ENCODE measurements around the gene PTOV1. TPM values are rescaled to one million over a fixed set of nuclear protein-coding genes. Genes with fewer than 3 reads are reported as not detected.
A peak's percentile ranks its signal among the peaks of the same experiment; 100 is the strongest.

PTOV1 gene
- total and polyA plus RNA-seq, 10 of the 15 experiments (the other 5 are each of a cell fraction or from before 2014, with no cell fraction given) = 3.2 to 83.5 (median 22.3) TPM

DNA sequence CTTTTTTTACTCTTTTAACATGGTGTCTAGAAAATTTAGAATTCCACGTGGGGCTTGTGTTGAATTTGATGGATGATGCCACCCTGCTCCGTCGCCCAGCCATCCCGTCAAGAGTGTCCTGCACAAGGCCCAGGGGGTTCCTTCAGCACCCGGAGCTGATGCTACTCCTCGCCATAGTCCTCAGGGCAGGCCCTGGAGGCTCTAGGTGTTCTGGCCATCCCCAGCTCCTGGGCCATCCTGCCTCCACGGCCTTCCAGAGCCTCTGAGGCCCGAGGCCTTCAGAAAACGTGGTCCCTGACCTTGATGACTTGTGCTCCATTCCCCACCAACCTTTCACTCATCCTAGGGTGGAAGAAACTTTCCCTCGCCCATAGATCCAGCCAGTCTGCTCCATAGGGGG is 22.9 kb downstream of the PTOV1 start:
- Histone ChIP-seq H3K9ac (ENCODE audit: control insufficient read depth, insufficient read depth, low read length) (no peak overlapping the region), H3K36me3 (ENCODE audit: control insufficient read depth in 2 of 2, insufficient read depth in 2 of 2, low read length in 1 of 2) (no peaks in the 10 kb centered on the region; a peak in 2 of 4 replicates), H2AFZ (ENCODE audit: control insufficient read depth, low read depth, low read length) (no peak overlapping the region), H3K9me3 (replicated peaks; ENCODE audit: control insufficient read depth, insufficient read depth, low read length) (no peaks in the 10 kb centered on the region), H3K79me2 (ENCODE audit: control insufficient read depth, insufficient read depth, low read length) (peaks cover 27% of the 10 kb centered on the region), H3K4me2 (ENCODE audit: control insufficient read depth, insufficient read depth) (no peak overlapping the region), H3K4me3 (no peak overlapping the region), H4K20me1 (ENCODE audit: control insufficient read depth, insufficient read depth) (no peaks in the 10 kb centered on the region), H3K27ac (ENCODE audit: control insufficient read depth, insufficient read depth) (no peak overlapping the region), H3K4me1 (ENCODE audit: control insufficient read depth, insufficient read depth, low read length) (peaks cover 27% of the 10 kb centered on the region), H3K27me3 (replicated peaks in 1 of 2; ENCODE audit: control insufficient read depth in 2 of 2, insufficient read depth in 2 of 2, low read length in 1 of 2) (no peaks in the 10 kb centered on the region)
- ChIA-PET CTCF (no interaction called here), POLR2A (interaction anchor here (0.7 kb wide), 1 partner anchor 207 kb away, joined by 3 read pairs; no protein-coding TSS in a partner anchor), RAD21 (ENCODE audit: unreplicated experiment) (no interaction called here), SMC1A (ENCODE audit: uncharacterized antibody, unreplicated experiment) (no interaction called here)
- DNase-seq (ENCODE audit: low read depth, low spot score) (no peak), ATAC-seq (no peak), FAIRE-seq (no peak)
- BruUV-seq (replicated peaks) = no TSS peak
- 95% methylated on average over 10 of the region's 10 CpGs for WGBS (ENCODE audit: insufficient coverage, insufficient replicate concordance, low lambda C conversion rate, missing lambda C conversion rate)
- no peak for TF ChIP-seq YY1 (IDR thresholded peaks at IDR 0.05; ENCODE audit: low read depth, low read length)
- no peak for TF ChIP-seq MEF2B (IDR thresholded peaks at IDR 0.05; ENCODE audit: partially characterized antibody, poor library complexity, severe bottlenecking)
- TF ChIP-seq ZBED1 (IDR thresholded peaks at IDR 0.05; ENCODE audit: borderline replicate concordance) = no peak
- TF ChIP-seq JUNB (IDR thresholded peaks at IDR 0.05) = no peak
- no peak for TF ChIP-seq SMC3 (IDR thresholded peaks at IDR 0.05; ENCODE audit: borderline replicate concordance, low read length)
- in situ Hi-C loops (cut with MboI) = no loop called here
- intact Hi-C loops (cut with micrococcal nuclease; ENCODE audit: unreplicated experiment) = loop anchor here (5.0 kb wide), 1 partner anchor 387 kb away; the partner anchor contains the start of gene RPL13A

DNA sequence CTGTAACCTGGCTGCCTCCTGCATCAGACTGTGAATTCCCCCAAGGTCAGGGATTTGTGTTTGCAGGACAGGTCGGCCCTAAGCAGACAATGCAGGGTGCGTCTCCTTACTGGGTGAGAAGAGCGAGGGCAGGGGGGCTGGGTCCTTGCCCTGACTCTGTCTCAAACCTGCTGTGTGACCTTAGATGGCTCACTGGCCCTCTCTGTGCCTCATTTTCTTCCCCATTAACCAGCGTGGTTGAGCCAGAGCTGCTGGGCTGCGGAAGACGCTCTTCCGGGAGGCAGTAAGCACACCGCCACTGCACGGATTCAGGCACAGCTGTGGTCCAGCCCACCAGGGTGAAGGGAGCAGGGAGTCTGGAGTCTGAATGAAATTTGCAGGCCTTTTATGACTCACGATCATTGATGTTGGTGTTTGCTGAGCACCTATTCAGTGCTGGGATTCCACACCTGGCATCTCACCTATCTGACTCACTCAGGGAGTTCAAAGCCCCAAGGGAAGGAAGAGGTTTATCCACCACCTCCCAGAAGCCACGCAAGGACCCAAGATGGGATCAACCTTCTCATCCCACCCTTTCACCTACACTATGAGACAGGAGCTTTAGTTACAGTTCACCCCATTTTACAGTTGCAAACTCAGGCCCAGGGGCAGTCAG is 23.7 kb downstream of the PTOV1 start:
- Histone ChIP-seq H3K36me3 (ENCODE audit: control insufficient read depth in 2 of 2, insufficient read depth in 2 of 2, low read length in 1 of 2) (no peaks in the 10 kb centered on the region; a peak in 2 of 4 replicates), H3K79me2 (ENCODE audit: control insufficient read depth, insufficient read depth, low read length) (peaks cover 27% of the 10 kb centered on the region), H3K27ac (ENCODE audit: control insufficient read depth, insufficient read depth) (no peak overlapping the region), H3K27me3 (replicated peaks in 1 of 2; ENCODE audit: control insufficient read depth in 2 of 2, insufficient read depth in 2 of 2, low read length in 1 of 2) (no peaks in the 10 kb centered on the region), H2AFZ (ENCODE audit: control insufficient read depth, low read depth, low read length) (no peak overlapping the region), H3K4me3 (peak overlapping the region; percentile 90; the same call in 1 of the 2 replicates), H3K9me3 (replicated peaks; ENCODE audit: control insufficient read depth, insufficient read depth, low read length) (no peaks in the 10 kb centered on the region), H4K20me1 (ENCODE audit: control insufficient read depth, insufficient read depth) (no peaks in the 10 kb centered on the region), H3K4me1 (ENCODE audit: control insufficient read depth, insufficient read depth, low read length) (peaks cover 30% of the 10 kb centered on the region), H3K4me2 (ENCODE audit: control insufficient read depth, insufficient read depth) (peak overlapping the region; percentile 87), H3K9ac (ENCODE audit: control insufficient read depth, insufficient read depth, low read length) (peak overlapping the region; percentile 84)
- no peak for DNase-seq (ENCODE audit: low read depth, low spot score)
- intact Hi-C loops (cut with micrococcal nuclease; ENCODE audit: unreplicated experiment) = loop anchor here (5.0 kb wide), 2 partner anchors 53 to 387 kb away; partner anchors contain the start of genes ATF5, NUP62 and RPL13A
- RAD21 ChIA-PET (ENCODE audit: unreplicated experiment) = no interaction called here
- in situ Hi-C loops (cut with MboI) = loop anchor here (25.0 kb wide), 1 partner anchor 1237 kb away; the partner anchor contains the start of genes CA11 and DBP
- no peak for FAIRE-seq
- 87% methylated on average over 11 of the region's 11 CpGs for WGBS (ENCODE audit: insufficient coverage, insufficient replicate concordance, low lambda C conversion rate, missing lambda C conversion rate)
- BruUV-seq (replicated peaks) = no TSS peak
- POLR2A ChIA-PET = no interaction called here
- no peak for ATAC-seq
- SMC1A ChIA-PET (ENCODE audit: uncharacterized antibody, unreplicated experiment) = no interaction called here
- CTCF ChIA-PET = no interaction called here
- TF ChIP-seq SUPT20H (IDR thresholded peaks at IDR 0.05; ENCODE audit: borderline replicate concordance, control insufficient read depth, low read depth, low read length) (no peak), NFYA (IDR thresholded peaks at IDR 0.05; ENCODE audit: borderline replicate concordance, low read depth, low read length) (no peak), RCOR1 (conservative IDR thresholded peaks at IDR 0.05; ENCODE audit: low read depth, low read length) (no peak), EZH2 (IDR thresholded peaks at IDR 0.05; ENCODE audit: borderline replicate concordance, control insufficient read depth, low read depth, low read length) (no peak), MTA2 (IDR thresholded peaks at IDR 0.05; ENCODE audit: low read depth) (no peak), CHD2 (IDR thresholded peaks at IDR 0.05; ENCODE audit: borderline replicate concordance, low read depth, low read length) (no peak), SUZ12 (IDR thresholded peaks at IDR 0.05; ENCODE audit: unreplicated experiment) (no peak), IKZF1 (conservative IDR thresholded peaks at IDR 0.05) (no peak), CBX5 (IDR thresholded peaks at IDR 0.05; ENCODE audit: low read depth) (no peak)
- TF ChIP-seq, protein P1, sequence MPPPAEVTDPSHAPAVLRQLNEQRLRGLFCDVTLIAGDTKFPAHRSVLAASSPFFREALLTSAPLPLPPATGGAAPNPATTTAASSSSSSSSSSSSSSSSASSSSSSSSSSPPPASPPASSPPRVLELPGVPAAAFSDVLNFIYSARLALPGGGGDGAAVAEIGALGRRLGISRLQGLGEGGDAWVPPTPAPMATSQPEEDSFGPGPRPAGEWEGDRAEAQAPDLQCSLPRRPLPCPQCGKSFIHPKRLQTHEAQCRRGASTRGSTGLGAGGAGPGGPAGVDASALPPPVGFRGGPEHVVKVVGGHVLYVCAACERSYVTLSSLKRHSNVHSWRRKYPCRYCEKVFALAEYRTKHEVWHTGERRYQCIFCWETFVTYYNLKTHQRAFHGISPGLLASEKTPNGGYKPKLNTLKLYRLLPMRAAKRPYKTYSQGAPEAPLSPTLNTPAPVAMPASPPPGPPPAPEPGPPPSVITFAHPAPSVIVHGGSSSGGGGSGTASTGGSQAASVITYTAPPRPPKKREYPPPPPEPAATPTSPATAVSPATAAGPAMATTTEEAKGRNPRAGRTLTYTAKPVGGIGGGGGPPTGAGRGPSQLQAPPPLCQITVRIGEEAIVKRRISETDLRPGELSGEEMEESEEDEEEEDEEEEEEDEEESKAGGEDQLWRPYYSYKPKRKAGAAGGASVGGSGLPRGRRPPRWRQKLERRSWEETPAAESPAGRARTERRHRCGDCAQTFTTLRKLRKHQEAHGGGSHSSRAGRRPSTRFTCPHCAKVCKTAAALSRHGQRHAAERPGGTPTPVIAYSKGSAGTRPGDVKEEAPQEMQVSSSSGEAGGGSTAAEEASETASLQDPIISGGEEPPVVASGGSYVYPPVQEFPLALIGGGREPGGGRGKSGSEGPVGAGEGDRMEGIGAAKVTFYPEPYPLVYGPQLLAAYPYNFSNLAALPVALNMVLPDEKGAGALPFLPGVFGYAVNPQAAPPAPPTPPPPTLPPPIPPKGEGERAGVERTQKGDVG (CRISPR knock-in tag; IDR thresholded peaks at IDR 0.05) = no peak

Measured in GM12878 (cell line).